Measurements from ENCODE around the gene SLU7.

SLU7 gene

DNA sequence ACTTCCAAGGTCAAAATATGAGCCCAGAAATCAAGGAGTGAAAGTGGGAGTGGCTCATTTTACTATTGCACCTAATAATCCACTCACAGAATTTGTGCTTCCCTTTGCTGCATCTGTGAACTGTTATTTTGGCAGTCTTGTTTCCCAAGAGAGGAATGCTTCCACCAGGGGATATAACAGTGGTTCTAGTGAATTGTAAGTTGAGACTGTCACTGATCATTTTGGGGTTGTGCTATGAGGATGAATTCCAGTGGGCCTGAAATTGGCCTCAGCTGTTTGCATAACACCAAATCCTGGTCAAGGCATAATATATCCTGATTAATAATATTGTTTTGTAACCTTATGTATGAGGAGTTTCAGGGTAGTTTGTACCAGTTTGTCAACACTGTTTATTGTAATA lies 33.4 kb downstream of the SLU7 start:
- H3K14ac ChIP-seq (ENCODE audit: low read length): no peak overlapping the region
- no peaks in the 10 kb centered on the region for H3K79me1 ChIP-seq (ENCODE audit: low read depth, low read length)
- H3K27ac ChIP-seq (replicated peaks; ENCODE audit: low read length): no peak overlapping the region
- DNase-seq (ENCODE audit: low spot score): no peak
- no peak overlapping the region for H3K4me3 ChIP-seq (ENCODE audit: low read length in 2 of 2)
- peaks cover 3 to 17% of the 10 kb centered on the region in 2 donors for H3K9me3 ChIP-seq (replicated peaks in 1 of 2; ENCODE audit: control insufficient read depth in 2 of 2, insufficient read depth in 1 of 2, low read depth in 1 of 2, low read length in 2 of 2)
- no peak overlapping the region for H2BK12ac ChIP-seq (ENCODE audit: low read length)
- H3K23ac ChIP-seq (ENCODE audit: low read depth, low read length, poor library complexity): no peak overlapping the region
- no peaks in the 10 kb centered on the region for H3K27me3 ChIP-seq (ENCODE audit: control insufficient read depth in 3 of 3, insufficient read depth in 3 of 3, low read depth in 1 of 3, low read length in 3 of 3)
- no peak overlapping the region for H2BK15ac ChIP-seq (ENCODE audit: low read length)
- H4K8ac ChIP-seq (ENCODE audit: low read depth, low read length): no peak overlapping the region
- no peak overlapping the region for H3K4me2 ChIP-seq (ENCODE audit: insufficient read depth, low read length, poor library complexity, severe bottlenecking)
- no peak overlapping the region for H3K18ac ChIP-seq (ENCODE audit: low read length)
- H3K4ac ChIP-seq (ENCODE audit: low read length): no peak overlapping the region
- H3K36me3 ChIP-seq (replicated peaks in 1 of 2; ENCODE audit: control insufficient read depth in 2 of 2, insufficient read depth in 2 of 2, low read length in 2 of 2): peaks cover 0 to 6% of the 10 kb centered on the region in 2 donors
- no peak overlapping the region for H4K91ac ChIP-seq (ENCODE audit: low read depth, low read length, poor library complexity)
- H2AK5ac ChIP-seq (ENCODE audit: low read depth, low read length): no peak overlapping the region
- no peaks in the 10 kb centered on the region for H3K4me1 ChIP-seq (ENCODE audit: control insufficient read depth in 2 of 2, insufficient read depth in 1 of 2, low read depth in 1 of 2, low read length in 2 of 2)
- no peak overlapping the region for H2BK5ac ChIP-seq (ENCODE audit: low read length)
- no peak overlapping the region for H2BK120ac ChIP-seq (ENCODE audit: low read depth, low read length)
- H3K9ac ChIP-seq (ENCODE audit: low read depth, low read length, poor library complexity): no peak overlapping the region
- H2AFZ ChIP-seq (ENCODE audit: low read length): no peak overlapping the region

DNA sequence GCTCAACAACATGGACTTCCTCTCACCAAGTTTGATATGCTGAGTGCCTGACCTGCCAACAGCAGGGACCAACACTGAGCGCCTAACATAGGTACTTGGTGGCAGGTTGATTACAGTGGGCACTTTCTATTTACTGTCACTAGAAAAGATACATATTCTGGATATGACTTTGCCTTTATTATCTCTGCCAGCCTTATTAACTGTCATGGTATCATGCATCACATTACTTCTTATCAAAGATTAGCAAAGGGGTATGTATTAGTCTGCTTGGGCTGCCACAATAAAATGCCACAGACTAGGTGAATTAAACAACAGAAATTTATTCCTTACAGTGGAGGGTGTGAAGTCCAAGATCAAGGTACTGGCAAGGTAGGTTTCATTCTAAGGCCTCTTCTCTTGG lies 34.2 kb downstream of the SLU7 start:
- Histone ChIP-seq H3K14ac (ENCODE audit: low read length) (no peak overlapping the region), H3K4me3 (ENCODE audit: low read length in 2 of 2) (no peak overlapping the region), H3K36me3 (replicated peaks in 1 of 2; ENCODE audit: control insufficient read depth in 2 of 2, insufficient read depth in 2 of 2, low read length in 2 of 2) (peaks cover 0 to 6% of the 10 kb centered on the region in 2 donors), H2AFZ (ENCODE audit: low read length) (no peak overlapping the region), H3K9me3 (replicated peaks in 1 of 2; ENCODE audit: control insufficient read depth in 2 of 2, insufficient read depth in 1 of 2, low read depth in 1 of 2, low read length in 2 of 2) (peaks cover 3 to 17% of the 10 kb centered on the region in 2 donors), H3K9ac (ENCODE audit: low read depth, low read length, poor library complexity) (no peak overlapping the region), H4K8ac (ENCODE audit: low read depth, low read length) (no peak overlapping the region), H3K79me1 (ENCODE audit: low read depth, low read length) (no peaks in the 10 kb centered on the region), H2BK12ac (ENCODE audit: low read length) (no peak overlapping the region), H3K4me2 (ENCODE audit: insufficient read depth, low read length, poor library complexity, severe bottlenecking) (no peak overlapping the region), H3K4me1 (ENCODE audit: control insufficient read depth in 2 of 2, insufficient read depth in 1 of 2, low read depth in 1 of 2, low read length in 2 of 2) (peaks cover 0 to 2% of the 10 kb centered on the region in 2 donors), H2BK15ac (ENCODE audit: low read length) (no peak overlapping the region), H2BK5ac (ENCODE audit: low read length) (no peak overlapping the region), H3K27me3 (ENCODE audit: control insufficient read depth in 3 of 3, insufficient read depth in 3 of 3, low read depth in 1 of 3, low read length in 3 of 3) (no peaks in the 10 kb centered on the region), H2AK5ac (ENCODE audit: low read depth, low read length) (no peak overlapping the region), H3K18ac (ENCODE audit: low read length) (no peak overlapping the region), H3K4ac (ENCODE audit: low read length) (no peak overlapping the region), H4K91ac (ENCODE audit: low read depth, low read length, poor library complexity) (no peak overlapping the region), H2BK120ac (ENCODE audit: low read depth, low read length) (no peak overlapping the region), H3K23ac (ENCODE audit: low read depth, low read length, poor library complexity) (no peak overlapping the region), H3K27ac (replicated peaks; ENCODE audit: low read length) (no peak overlapping the region)
- WGBS, 2 donors (ENCODE audit: extremely low coverage in 2 of 2, insufficient read length in 2 of 2, insufficient replicate concordance in 1 of 2): no CpG with 5 or more reads among the region's 1 CpG
- DNase-seq (ENCODE audit: low spot score): no peak

- DNase-seq (ENCODE audit: low spot score): no peak
- no CpG with 5 or more reads among the region's 3 CpGs for WGBS, 2 donors (ENCODE audit: extremely low coverage in 2 of 2, insufficient read length in 2 of 2, insufficient replicate concordance in 1 of 2)
Observed at GRCh38 chr5:160382346-160382745, 36.5 kb downstream of the SLU7 start.

DNA sequence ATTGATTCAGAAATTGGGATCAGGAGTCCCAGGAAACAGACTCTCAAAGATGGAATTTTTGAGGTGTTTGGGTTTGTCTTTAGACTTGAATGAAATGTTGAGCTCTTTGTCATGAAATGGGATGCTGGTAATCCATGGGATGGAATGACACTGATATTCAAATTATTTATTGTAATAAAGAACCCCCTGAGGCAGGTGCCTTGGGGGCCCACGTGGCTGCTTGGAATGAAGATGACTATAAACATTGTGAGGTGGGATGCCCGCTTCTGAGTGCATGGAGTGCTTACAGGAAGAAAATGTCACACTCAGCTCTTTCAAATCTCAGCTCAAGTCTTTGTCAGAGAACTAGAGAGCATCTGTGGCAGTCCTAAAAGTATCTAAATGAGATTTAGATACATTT lies 38.8 kb downstream of the SLU7 start:
- no peak overlapping the region for H3K18ac ChIP-seq (ENCODE audit: low read length)
- no peak overlapping the region for H2AK5ac ChIP-seq (ENCODE audit: low read depth, low read length)
- H2AFZ ChIP-seq (ENCODE audit: low read length): no peak overlapping the region
- H3K27ac ChIP-seq (replicated peaks; ENCODE audit: low read length): no peak overlapping the region
- H3K23ac ChIP-seq (ENCODE audit: low read depth, low read length, poor library complexity): no peak overlapping the region
- no peak overlapping the region for H3K9ac ChIP-seq (ENCODE audit: low read depth, low read length, poor library complexity)
- H3K27me3 ChIP-seq (ENCODE audit: control insufficient read depth in 3 of 3, insufficient read depth in 3 of 3, low read depth in 1 of 3, low read length in 3 of 3): no peaks in the 10 kb centered on the region
- no peaks in the 10 kb centered on the region for H3K9me3 ChIP-seq (replicated peaks in 1 of 2; ENCODE audit: control insufficient read depth in 2 of 2, insufficient read depth in 1 of 2, low read depth in 1 of 2, low read length in 2 of 2)
- H2BK15ac ChIP-seq (ENCODE audit: low read length): no peak overlapping the region
- H3K36me3 ChIP-seq (replicated peaks in 1 of 2; ENCODE audit: control insufficient read depth in 2 of 2, insufficient read depth in 2 of 2, low read length in 2 of 2): no peaks in the 10 kb centered on the region
- H4K8ac ChIP-seq (ENCODE audit: low read depth, low read length): no peak overlapping the region
- H4K91ac ChIP-seq (ENCODE audit: low read depth, low read length, poor library complexity): no peak overlapping the region
- H3K4me2 ChIP-seq (ENCODE audit: insufficient read depth, low read length, poor library complexity, severe bottlenecking): no peak overlapping the region
- no peak overlapping the region for H3K4me3 ChIP-seq (ENCODE audit: low read length in 2 of 2)
- H3K4me1 ChIP-seq (ENCODE audit: control insufficient read depth in 2 of 2, insufficient read depth in 1 of 2, low read depth in 1 of 2, low read length in 2 of 2): peaks cover 0 to 7% of the 10 kb centered on the region in 2 donors
- H2BK5ac ChIP-seq (ENCODE audit: low read length): no peak overlapping the region
- H3K4ac ChIP-seq (ENCODE audit: low read length): no peak overlapping the region
- no peak overlapping the region for H2BK120ac ChIP-seq (ENCODE audit: low read depth, low read length)
- no peak overlapping the region for H2BK12ac ChIP-seq (ENCODE audit: low read length)
- WGBS, 2 donors (ENCODE audit: extremely low coverage in 2 of 2, insufficient read length in 2 of 2, insufficient replicate concordance in 1 of 2): no CpG with 5 or more reads among the region's 2 CpGs
- H3K14ac ChIP-seq (ENCODE audit: low read length): no peak overlapping the region
- DNase-seq (ENCODE audit: low spot score): no peak
- H3K79me1 ChIP-seq (ENCODE audit: low read depth, low read length): no peaks in the 10 kb centered on the region

More at GRCh38 chr5:160382346-160382745, 36.5 kb downstream of the SLU7 start:
- no peak overlapping the region for H2AFZ ChIP-seq (ENCODE audit: low read length)
- H4K91ac ChIP-seq (ENCODE audit: low read depth, low read length, poor library complexity): no peak overlapping the region
- no peak overlapping the region for H3K4me3 ChIP-seq (ENCODE audit: low read length in 2 of 2)
- H3K79me1 ChIP-seq (ENCODE audit: low read depth, low read length): no peaks in the 10 kb centered on the region
- H2BK120ac ChIP-seq (ENCODE audit: low read depth, low read length): no peak overlapping the region
- H2BK15ac ChIP-seq (ENCODE audit: low read length): no peak overlapping the region
- H3K27ac ChIP-seq (replicated peaks; ENCODE audit: low read length): no peak overlapping the region
- no peak overlapping the region for H2BK5ac ChIP-seq (ENCODE audit: low read length)
- no peak overlapping the region for H3K23ac ChIP-seq (ENCODE audit: low read depth, low read length, poor library complexity)
- no peak overlapping the region for H3K4me2 ChIP-seq (ENCODE audit: insufficient read depth, low read length, poor library complexity, severe bottlenecking)
- H3K4me1 ChIP-seq (ENCODE audit: control insufficient read depth in 2 of 2, insufficient read depth in 1 of 2, low read depth in 1 of 2, low read length in 2 of 2): peaks cover 0 to 7% of the 10 kb centered on the region in 2 donors
- H2AK5ac ChIP-seq (ENCODE audit: low read depth, low read length): no peak overlapping the region
- H3K14ac ChIP-seq (ENCODE audit: low read length): no peak overlapping the region
- no peak overlapping the region for H2BK12ac ChIP-seq (ENCODE audit: low read length)
- peaks cover 0 to 3% of the 10 kb centered on the region in 2 donors for H3K9me3 ChIP-seq (replicated peaks in 1 of 2; ENCODE audit: control insufficient read depth in 2 of 2, insufficient read depth in 1 of 2, low read depth in 1 of 2, low read length in 2 of 2)
- no peaks in the 10 kb centered on the region for H3K27me3 ChIP-seq (ENCODE audit: control insufficient read depth in 3 of 3, insufficient read depth in 3 of 3, low read depth in 1 of 3, low read length in 3 of 3)
- no peak overlapping the region for H3K9ac ChIP-seq (ENCODE audit: low read depth, low read length, poor library complexity)
- no peak overlapping the region for H3K18ac ChIP-seq (ENCODE audit: low read length)
- H3K36me3 ChIP-seq (replicated peaks in 1 of 2; ENCODE audit: control insufficient read depth in 2 of 2, insufficient read depth in 2 of 2, low read length in 2 of 2): no peaks in the 10 kb centered on the region
- no peak overlapping the region for H3K4ac ChIP-seq (ENCODE audit: low read length)
- no peak overlapping the region for H4K8ac ChIP-seq (ENCODE audit: low read depth, low read length)
